ENCODE data around the gene ASTL.
"Not testable (repeated sequence)": the region's sequence is repeated elsewhere in the genome, so short reads cannot be mapped to it uniquely, and the experiment has no call there.

ASTL gene

GRCh38 chr2:96146153-96146880 lies 8.0 kb upstream of the ASTL start:
- peak; percentile 64 for DNase-seq

- no peak for DNase-seq
These were observed 7.5 kb upstream of the ASTL start for GRCh38 chr2:96145848-96146152.

- DNase-seq = peak; percentile 91
These were observed 6.9 kb upstream of the ASTL start, which contains the start of gene DUSP2 for GRCh38 chr2:96145036-96145847. TSS of gene DUSP2 (minus strand) at chr2:96145440. CDS start at chr2:96145354, 86 bp downstream.

- DNase-seq = peak; percentile 79
These were observed 6.3 kb upstream of the ASTL start for GRCh38 chr2:96144481-96145035.

GRCh38 chr2:96143848-96144480 lies 5.7 kb upstream of the ASTL start:
- peak; percentile 35 for DNase-seq

- no peak for DNase-seq
These were observed 5.0 kb upstream of the ASTL start for GRCh38 chr2:96143231-96143847.

GRCh38 chr2:96142217-96143113 lies 4.2 kb upstream of the ASTL start:
- no peak for DNase-seq

GRCh38 chr2:96141624-96141967 lies 3.3 kb upstream of the ASTL start:
- not testable (repeated sequence) for DNase-seq

GRCh38 chr2:96140941-96141623 lies 2.8 kb upstream of the ASTL start:
- DNase-seq = no peak

- DNase-seq = no peak
These were observed 968 bp upstream of the ASTL start for GRCh38 chr2:96139181-96139758.

GRCh38 chr2:96137321-96138178 lies 752 bp downstream of the ASTL start:
- DNase-seq = no peak

GRCh38 chr2:96136129-96136720 lies 2.1 kb downstream of the ASTL start:
- DNase-seq = no peak

GRCh38 chr2:96135621-96136020 lies 2.7 kb downstream of the ASTL start:
- no peak for DNase-seq

- DNase-seq = no peak
These were observed 3.1 kb downstream of the ASTL start for GRCh38 chr2:96135171-96135570.

- DNase-seq = no peak
These were observed 3.9 kb downstream of the ASTL start for GRCh38 chr2:96134421-96134820.

GRCh38 chr2:96131813-96132745 lies 6.2 kb downstream of the ASTL start:
- DNase-seq = no peak

- no peak for DNase-seq
These were observed 7.0 kb downstream of the ASTL start for GRCh38 chr2:96131152-96131812.

Data from right kidney (tissue), 1 donor.